Natural killer cell (primary cell): ENCODE measurements around the gene RALA. TPM values are rescaled to one million over a fixed set of nuclear protein-coding genes. Genes with fewer than 3 reads are reported as not detected.

Source experiments
- ATAC-seq, 3 donors: fragments of 150-1000 bp in 2 of 3; fragments of 200-7000 bp in 1 of 3; cut with Tn5 transposase; 1 replicate in 1 of 3; 2 replicates in 2 of 3; pipeline ENCODE4 v1.10.0; 2021; ENCODE audit warnings: mild to moderate bottlenecking in 2 of 3, moderate library complexity in 2 of 3
- DNase-seq, 2 donors: peaks; one replicate each; pipeline versions ENCODE4 v3.0.0 to v3.0.0-alpha.2; 2013 to 2021; ENCODE audit warnings: mixed read lengths in 1 of 2
- H3K27ac ChIP-seq: one replicate; pipeline ENCODE4 v1.5.1; 2013; ENCODE audit warnings: mild to moderate bottlenecking, low read length
- H3K27me3 ChIP-seq: one replicate; pipeline ENCODE4 v1.6.1; 2013; ENCODE audit warnings: low read length; ENCODE audit not compliant: control insufficient read depth, insufficient read depth
- H3K36me3 ChIP-seq: one replicate; pipeline ENCODE4 v1.6.1; 2013; ENCODE audit warnings: low read length; ENCODE audit not compliant: control insufficient read depth, insufficient read depth
- H3K4me1 ChIP-seq: one replicate; pipeline ENCODE4 v1.6.1; 2013; ENCODE audit warnings: low read length; ENCODE audit not compliant: control insufficient read depth, insufficient read depth
- H3K4me3 ChIP-seq: one replicate; pipeline ENCODE4 v1.5.1; 2013; ENCODE audit warnings: low read length
- H3K9me3 ChIP-seq: one replicate; pipeline ENCODE4 v1.6.1; 2013; ENCODE audit warnings: low read length; ENCODE audit not compliant: control insufficient read depth, insufficient read depth
- H3K27ac Mint-ChIP-seq, 2 donors: one replicate each; pipeline ENCODE4 v1.8.0; 2022; ENCODE audit warnings: mild to moderate bottlenecking in 2 of 2, mixed read lengths in 2 of 2, moderate library complexity in 1 of 2
- H3K27me3 Mint-ChIP-seq, 2 donors: one replicate each; pipeline ENCODE4 v1.8.0; 2022; ENCODE audit warnings: low read depth in 2 of 2, mixed read lengths in 2 of 2
- H3K36me3 Mint-ChIP-seq: one replicate; pipeline ENCODE4 v1.8.0; 2022; ENCODE audit warnings: mixed read lengths
- H3K4me1 Mint-ChIP-seq, 2 donors: one replicate each; pipeline ENCODE4 v1.8.0; 2022; ENCODE audit warnings: mixed read lengths in 2 of 2
- H3K4me3 Mint-ChIP-seq: one replicate; pipeline ENCODE4 v1.8.0; 2022; ENCODE audit warnings: mild to moderate bottlenecking, moderate library complexity, mixed read lengths
- H3K9me3 Mint-ChIP-seq, 2 donors: one replicate each; pipeline ENCODE4 v1.8.0; 2022; ENCODE audit warnings: mixed read lengths in 2 of 2
- CTCF ChIP-seq: fragments of 200-600 bp; IDR thresholded peaks from one replicate; pipeline ENCODE4 v1.8.0; 2022; ENCODE audit warnings: antibody characterized with exemption
- WGBS: methylation state at CpG from one replicate; pipeline ENCODE4 v1.1.7; 2013; ENCODE audit warnings: missing lambda C conversion rate; ENCODE audit not compliant: insufficient coverage; 5-methylcytosine and 5-hydroxymethylcytosine counted together
- intact Hi-C: fragments of 100-400 bp; cut with micrococcal nuclease; formaldehyde crosslinking; loops from one replicate; pipeline ENCODE4 v1.14.2; 2022
- total RNA-seq, 4 donors: library from RNA; stranded (reverse); fragments of 120-200 nt in 1 of 4; gene quantifications; one replicate each; pipeline versions ENCODE4 v1.2.3 to v1.2.4, GENCODE V29; 2013 to 2022

The RALA gene
- total RNA-seq, 3 donors from 2014 or later (not counting 1 experiment from before 2014, with no cell fraction given) = 10.2 to 22.0 (median 16.8) TPM

- Histone ChIP-seq H3K27ac (no peak overlapping the region), H3K36me3 (no peaks in the 10 kb centered on the region), H3K9me3 (no peaks in the 10 kb centered on the region), H3K27me3 (no peaks in the 10 kb centered on the region), H3K4me3 (no peak overlapping the region), H3K4me1 (no peaks in the 10 kb centered on the region)
- TF ChIP-seq CTCF = no peak
- no peak overlapping the region for H3K27ac Mint-ChIP-seq
- H3K4me1 Mint-ChIP-seq = peaks cover 24 to 35% of the 10 kb centered on the region in 2 donors
- no peak overlapping the region for H3K4me3 Mint-ChIP-seq
- DNase-seq (no peak), ATAC-seq (no peak)
- whole genome bisulfite sequencing = 96% methylated on average over 3 of the region's 3 CpGs
- intact Hi-C loops = no loop called here
- H3K36me3 Mint-ChIP-seq = no peaks in the 10 kb centered on the region
- no peaks in the 10 kb centered on the region for H3K27me3 Mint-ChIP-seq
- no peaks in the 10 kb centered on the region for H3K9me3 Mint-ChIP-seq
These were observed 27.9 kb downstream of the RALA start for GRCh38 chr7:39651265-39651664.

GRCh38 chr7:39656415-39656814 lies 33.0 kb downstream of the RALA start:
- H3K4me1 Mint-ChIP-seq = peaks cover 23 to 29% of the 10 kb centered on the region in 2 donors
- H3K4me1 ChIP-seq = peaks cover under 1% of the 10 kb centered on the region

GRCh38 chr7:39659356-39660013 lies 36.1 kb downstream of the RALA start:
- no peak overlapping the region for H3K4me3 ChIP-seq
- 100% methylated on average over 1 of the region's 5 CpGs for WGBS
- no peaks in the 10 kb centered on the region for H3K27me3 Mint-ChIP-seq
- TF ChIP-seq CTCF = no peak
- H3K4me3 Mint-ChIP-seq = no peak overlapping the region
- ATAC-seq (no peak), DNase-seq (no peak)
- H3K4me1 ChIP-seq = peaks cover 4% of the 10 kb centered on the region
- H3K27ac ChIP-seq = no peak overlapping the region
- H3K36me3 ChIP-seq = no peaks in the 10 kb centered on the region
- H3K36me3 Mint-ChIP-seq = no peaks in the 10 kb centered on the region
- peaks cover 7% of the 10 kb centered on the region for H3K9me3 ChIP-seq
- H3K27me3 ChIP-seq = no peaks in the 10 kb centered on the region
- H3K9me3 Mint-ChIP-seq = no peaks in the 10 kb centered on the region
- peaks cover 35 to 39% of the 10 kb centered on the region in 2 donors for H3K4me1 Mint-ChIP-seq
- H3K27ac Mint-ChIP-seq = no peak overlapping the region
- intact Hi-C loops = no loop called here

More at GRCh38 chr7:39656415-39656814, 33.0 kb downstream of the RALA start:
- DNase-seq (no peak), ATAC-seq (no peak)
- 67% methylated on average over 1 of the region's 1 CpG for WGBS
- Histone ChIP-seq H3K27ac (no peak overlapping the region), H3K9me3 (no peaks in the 10 kb centered on the region), H3K36me3 (no peaks in the 10 kb centered on the region), H3K4me3 (no peak overlapping the region), H3K27me3 (no peaks in the 10 kb centered on the region)
- no peaks in the 10 kb centered on the region for H3K9me3 Mint-ChIP-seq
- H3K27ac Mint-ChIP-seq = no peak overlapping the region
- H3K36me3 Mint-ChIP-seq = no peaks in the 10 kb centered on the region
- no peak for TF ChIP-seq CTCF
- intact Hi-C loops = no loop called here
- no peak overlapping the region for H3K4me3 Mint-ChIP-seq
- H3K27me3 Mint-ChIP-seq = no peaks in the 10 kb centered on the region

GRCh38 chr7:39661960-39662359 lies 38.6 kb downstream of the RALA start:
- intact Hi-C loops = no loop called here
- WGBS = 93% methylated on average over 6 of the region's 6 CpGs
- Histone ChIP-seq H3K27me3 (no peaks in the 10 kb centered on the region), H3K27ac (no peak overlapping the region), H3K9me3 (peaks cover 7% of the 10 kb centered on the region), H3K4me1 (peaks cover 4% of the 10 kb centered on the region), H3K4me3 (no peak overlapping the region), H3K36me3 (no peaks in the 10 kb centered on the region)
- Mint-ChIP-seq H3K9me3 (no peaks in the 10 kb centered on the region), H3K27me3 (no peaks in the 10 kb centered on the region), H3K4me1 (peaks cover 31 to 37% of the 10 kb centered on the region in 2 donors), H3K36me3 (no peaks in the 10 kb centered on the region), H3K4me3 (no peak overlapping the region), H3K27ac (no peak overlapping the region)
- DNase-seq (no peak), ATAC-seq (no peak)
- TF ChIP-seq CTCF = no peak
